Activated CD8-positive, alpha-beta T cell treated with anti-CD3 and anti-CD28 coated beads for 36 hours (primary cell): ENCODE results near the gene SNX10. TPM values are rescaled to one million over a fixed set of nuclear protein-coding genes. Genes with fewer than 3 reads are reported as not detected.
"Not testable (repeated sequence)": the region's sequence is repeated elsewhere in the genome, so short reads cannot be mapped to it uniquely, and the experiment has no call there.

Experiments
- ATAC-seq: fragments of 200-7000 bp; cut with Tn5 transposase; one replicate; pipeline ENCODE4 v1.10.0; 2021; ENCODE audit warnings: mild to moderate bottlenecking, moderate library complexity
- CTCF ChIA-PET: fragments of 350-600 bp; sonication (Branson Sonifier 250); formaldehyde crosslinking; loops from one replicate; lab custom pipeline; 2021; ENCODE audit warnings: antibody characterized with exemption; lab: Charles Lee
- POLR2A ChIA-PET: fragments of 350-600 bp; sonication (Branson Sonifier 250); formaldehyde crosslinking; loops from one replicate; lab custom pipeline; 2021; ENCODE audit warnings: antibody characterized with exemption; lab: Charles Lee
- DNase-seq: peaks from one replicate; pipeline ENCODE4 v3.0.0-alpha.2; 2020
- H3K27ac Mint-ChIP-seq: one replicate; pipeline ENCODE4 v1.8.0; 2021; ENCODE audit warnings: mild to moderate bottlenecking, mixed read lengths
- H3K27me3 Mint-ChIP-seq: one replicate; pipeline ENCODE4 v1.8.0; 2021; ENCODE audit warnings: mixed read lengths
- H3K36me3 Mint-ChIP-seq: one replicate; pipeline ENCODE4 v1.8.0; 2021; ENCODE audit warnings: low read depth, mixed read lengths
- H3K4me1 Mint-ChIP-seq: one replicate; pipeline ENCODE4 v1.8.0; 2021; ENCODE audit warnings: low read depth, mixed read lengths
- H3K4me3 Mint-ChIP-seq: one replicate; pipeline ENCODE4 v1.8.0; 2021; ENCODE audit warnings: mild to moderate bottlenecking, moderate library complexity, mixed read lengths
- H3K9me3 Mint-ChIP-seq: one replicate; pipeline ENCODE4 v1.8.0; 2021; ENCODE audit warnings: mixed read lengths
- intact Hi-C: fragments of 100-400 bp; cut with micrococcal nuclease; formaldehyde crosslinking; loops from one replicate; pipeline ENCODE4 v1.10.0; 2022
- total RNA-seq, 2 experiments: library from RNA; stranded (reverse); gene quantifications; one replicate each; pipeline ENCODE4 v1.2.3, GENCODE V29; 2021
- TF ChIP-seq, protein P1 (sequence below): fragments of 200-600 bp; IDR thresholded peaks from one replicate; pipeline ENCODE4 v1.8.0; 2022; ENCODE audit warnings: antibody characterized with exemption, mild to moderate bottlenecking

The SNX10 gene
- total RNA-seq, 2 experiments from 2014 or later = 47.8 to 51.1 TPM

DNA sequence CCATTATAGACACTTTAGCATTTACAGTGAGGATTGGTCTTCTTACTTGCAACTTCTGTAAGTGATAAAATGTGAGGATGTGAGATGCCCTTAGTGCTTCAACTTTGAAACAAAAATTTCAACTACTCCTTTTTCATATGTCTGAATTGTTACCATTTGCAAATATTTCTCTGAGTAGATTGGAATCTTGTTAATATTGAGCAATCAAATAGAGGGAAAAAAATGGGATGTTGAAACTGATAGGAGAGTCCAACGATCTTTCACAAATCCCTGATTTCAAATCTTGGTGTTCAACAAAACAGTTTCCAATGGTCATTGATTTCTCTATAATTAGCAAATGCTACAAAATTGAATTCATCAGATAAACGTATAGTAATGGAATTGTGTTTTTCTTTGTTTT, 5.5 kb upstream of the SNX10 start:
- Mint-ChIP-seq H3K27ac (no peak overlapping the region), H3K36me3 (no peaks in the 10 kb centered on the region), H3K9me3 (no peaks in the 10 kb centered on the region), H3K27me3 (no peaks in the 10 kb centered on the region), H3K4me3 (no peak overlapping the region), H3K4me1 (no peaks in the 10 kb centered on the region)
- ATAC-seq (no peak), DNase-seq (no peak)
- CTCF ChIA-PET = interaction anchor here (1.1 to 1.9 kb wide), 3 partner anchors 14 to 130 kb away, joined by 3 to 7 read pairs (median 3); no protein-coding TSS in a partner anchor
- intact Hi-C loops = no loop called here
- POLR2A ChIA-PET = no interaction called here
- TF ChIP-seq, protein P1, sequence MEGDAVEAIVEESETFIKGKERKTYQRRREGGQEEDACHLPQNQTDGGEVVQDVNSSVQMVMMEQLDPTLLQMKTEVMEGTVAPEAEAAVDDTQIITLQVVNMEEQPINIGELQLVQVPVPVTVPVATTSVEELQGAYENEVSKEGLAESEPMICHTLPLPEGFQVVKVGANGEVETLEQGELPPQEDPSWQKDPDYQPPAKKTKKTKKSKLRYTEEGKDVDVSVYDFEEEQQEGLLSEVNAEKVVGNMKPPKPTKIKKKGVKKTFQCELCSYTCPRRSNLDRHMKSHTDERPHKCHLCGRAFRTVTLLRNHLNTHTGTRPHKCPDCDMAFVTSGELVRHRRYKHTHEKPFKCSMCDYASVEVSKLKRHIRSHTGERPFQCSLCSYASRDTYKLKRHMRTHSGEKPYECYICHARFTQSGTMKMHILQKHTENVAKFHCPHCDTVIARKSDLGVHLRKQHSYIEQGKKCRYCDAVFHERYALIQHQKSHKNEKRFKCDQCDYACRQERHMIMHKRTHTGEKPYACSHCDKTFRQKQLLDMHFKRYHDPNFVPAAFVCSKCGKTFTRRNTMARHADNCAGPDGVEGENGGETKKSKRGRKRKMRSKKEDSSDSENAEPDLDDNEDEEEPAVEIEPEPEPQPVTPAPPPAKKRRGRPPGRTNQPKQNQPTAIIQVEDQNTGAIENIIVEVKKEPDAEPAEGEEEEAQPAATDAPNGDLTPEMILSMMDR = no peak

DNA sequence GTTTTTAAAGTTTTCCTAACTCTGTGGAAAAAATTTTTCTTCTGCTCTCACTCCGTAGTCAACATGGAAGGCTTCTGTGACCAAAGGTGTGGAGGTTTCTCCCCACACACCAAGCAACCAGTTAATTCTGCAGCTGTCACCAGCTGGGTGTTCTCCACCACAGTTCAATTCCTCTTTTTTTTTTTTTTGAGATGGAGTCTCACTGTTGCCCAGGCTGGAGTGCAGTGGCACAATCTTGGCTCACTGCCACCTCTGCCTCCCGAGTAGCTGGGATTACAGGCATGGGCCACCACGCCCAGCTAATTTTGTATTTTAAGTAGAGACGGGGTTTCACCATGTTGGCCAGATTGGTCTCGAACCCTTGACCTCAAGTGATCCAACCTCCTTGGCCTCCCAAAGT, 3.5 kb upstream of the SNX10 start:
- H3K4me1 Mint-ChIP-seq, H3K9me3 Mint-ChIP-seq, H3K27ac Mint-ChIP-seq, DNase-seq, H3K4me3 Mint-ChIP-seq, intact Hi-C loops, ATAC-seq, H3K27me3 Mint-ChIP-seq, H3K36me3 Mint-ChIP-seq: not testable (repeated sequence)
- ChIA-PET CTCF (interaction anchor here (2.2 kb wide), 1 partner anchor 77 kb away, joined by 8 read pairs; no protein-coding TSS in a partner anchor), POLR2A (interaction anchor here (0.6 to 1.2 kb wide), 2 partner anchors 85 to 100 kb away, joined by 3 read pairs; no protein-coding TSS in a partner anchor)

GRCh38 chr7:26291251-26291650, 411 bp upstream of the SNX10 start:
- peak overlapping the region; percentile 91 for H3K27ac Mint-ChIP-seq
- peaks cover 23% of the 10 kb centered on the region for H3K36me3 Mint-ChIP-seq
- no peak for DNase-seq
- ChIA-PET CTCF (interaction anchor here (0.8 to 2.8 kb wide), 6 partner anchors 10 to 208 kb away, joined by 3 to 11 read pairs (median 4); no protein-coding TSS in a partner anchor), POLR2A (interaction anchor here (0.8 to 1.8 kb wide), 7 partner anchors 74 to 193 kb away, joined by 3 to 23 read pairs (median 4); partner anchors contain the start of genes CBX3 and HNRNPA2B1)
- H3K9me3 Mint-ChIP-seq = no peaks in the 10 kb centered on the region
- H3K4me1 Mint-ChIP-seq = peaks cover 28% of the 10 kb centered on the region
- intact Hi-C loops = loop anchor here (5.0 kb wide), 1 partner anchor 76 kb away; no protein-coding TSS in a partner anchor
- H3K27me3 Mint-ChIP-seq = no peaks in the 10 kb centered on the region
- H3K4me3 Mint-ChIP-seq = peak overlapping the region; percentile 96
- ATAC-seq = no peak
- TF ChIP-seq, protein P1 = no peak

DNA sequence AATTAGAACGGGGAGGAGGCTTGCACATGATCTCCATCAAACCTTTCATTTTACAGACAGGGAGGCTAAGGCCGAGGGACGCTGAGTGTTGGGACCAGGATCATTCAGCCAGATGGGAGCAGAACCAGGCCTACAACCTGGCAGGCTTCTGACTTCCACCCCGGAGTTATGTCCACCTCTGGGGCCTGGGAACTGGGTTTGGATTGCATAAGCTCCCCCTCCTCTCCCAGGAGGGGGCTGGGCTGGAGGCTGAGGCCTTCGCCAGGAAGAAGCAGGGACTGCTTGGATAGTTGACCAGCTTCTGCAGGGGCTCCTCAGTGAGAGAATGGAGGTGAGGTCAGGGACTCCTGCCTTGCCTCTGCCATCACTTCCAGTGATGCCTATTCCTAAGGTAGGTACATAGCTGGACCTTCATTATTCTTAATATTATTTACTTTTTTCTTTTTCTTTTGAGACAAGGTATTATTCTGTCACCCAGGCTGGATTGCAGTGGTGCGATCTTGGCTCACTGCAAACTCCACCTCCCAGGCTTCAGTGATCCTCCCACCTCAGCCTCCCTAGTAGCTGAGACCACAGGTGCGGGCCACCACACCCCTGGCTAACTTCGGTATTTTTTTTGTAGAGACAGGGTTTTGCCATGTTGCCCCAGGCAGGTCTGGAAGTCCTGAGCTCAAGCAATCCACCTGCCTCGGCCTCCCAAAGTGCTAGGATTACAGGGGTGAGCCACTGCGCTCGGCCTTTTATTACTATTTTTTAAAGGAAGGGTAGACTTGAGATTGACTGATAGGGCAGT, 1.3 kb downstream of the SNX10 start:
- TF ChIP-seq, protein P1 = no peak
- DNase-seq (peak; percentile 23), ATAC-seq (no peak)
- Mint-ChIP-seq H3K4me3 (peak overlapping the region; percentile 96), H3K27ac (peak overlapping the region; percentile 85), H3K9me3 (no peaks in the 10 kb centered on the region), H3K36me3 (peaks cover 23% of the 10 kb centered on the region), H3K4me1 (peaks cover 28% of the 10 kb centered on the region), H3K27me3 (no peaks in the 10 kb centered on the region)
- POLR2A ChIA-PET = interaction anchor here (0.7 to 3.7 kb wide), 5 partner anchors 86 to 141 kb away, joined by 3 to 43 read pairs (median 5); partner anchors contain the start of genes CBX3, HNRNPA2B1 and NFE2L3
- CTCF ChIA-PET = interaction anchor here (1.0 to 2.9 kb wide), 5 partner anchors 8 to 388 kb away, joined by 3 to 12 read pairs (median 4); partner anchors contain the start of gene CBX3
- intact Hi-C loops = loop anchor here (2.0 to 5.0 kb wide), 2 partner anchors 74 to 92 kb away; partner anchors contain the start of genes CBX3 and HNRNPA2B1

DNA sequence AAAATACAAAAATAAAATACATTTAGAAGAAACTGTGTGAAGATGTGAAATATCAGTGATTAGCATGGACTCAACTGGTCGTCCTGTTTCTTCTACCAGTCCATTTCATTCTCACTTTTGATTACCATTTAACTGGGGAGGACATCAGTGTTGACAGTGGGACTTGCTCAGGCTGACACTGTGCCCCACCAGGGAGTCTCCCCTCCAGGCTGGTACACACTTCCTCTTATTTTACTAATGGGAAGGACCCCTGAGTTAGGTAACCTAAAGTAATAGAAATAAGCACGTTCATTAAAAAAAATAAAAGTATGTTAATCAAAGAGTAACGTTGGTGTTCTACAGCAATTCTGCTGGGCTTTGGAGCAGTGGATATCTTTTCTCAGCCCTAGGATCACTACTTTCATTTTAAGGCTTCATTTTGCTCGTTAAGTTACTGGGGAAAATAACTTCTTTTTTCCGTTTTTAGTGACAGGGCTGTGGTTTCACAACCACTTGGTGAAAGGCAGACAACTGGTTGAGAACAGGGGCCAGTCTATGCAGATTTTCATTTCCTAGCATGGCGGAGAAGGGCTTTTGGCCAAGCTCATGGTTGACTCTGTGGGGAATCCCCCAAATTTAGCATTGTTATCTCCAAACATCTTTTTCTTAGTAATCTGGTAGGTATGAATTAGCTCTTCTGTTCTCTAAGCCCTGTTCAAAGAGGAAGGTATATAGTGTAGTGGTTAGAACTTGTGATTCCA, 2.1 kb downstream of the SNX10 start:
- ChIA-PET POLR2A (interaction anchor here (0.6 to 3.7 kb wide), 7 partner anchors 10 to 142 kb away, joined by 3 to 43 read pairs (median 5); partner anchors contain the start of genes CBX3, HNRNPA2B1 and NFE2L3), CTCF (interaction anchor here (0.6 to 2.9 kb wide), 13 partner anchors 9 to 399 kb away, joined by 3 to 12 read pairs (median 4); partner anchors contain the start of gene CBX3)
- H3K36me3 Mint-ChIP-seq = peaks cover 25% of the 10 kb centered on the region
- TF ChIP-seq, protein P1 = no peak
- intact Hi-C loops = loop anchor here (2.0 to 5.0 kb wide), 3 partner anchors 15 to 93 kb away; partner anchors contain the start of genes CBX3 and HNRNPA2B1
- ATAC-seq (peak; percentile 84), DNase-seq (peak; percentile 85)
- peak overlapping the region; percentile 96 for H3K4me3 Mint-ChIP-seq
- peak overlapping the region; percentile 85 for H3K27ac Mint-ChIP-seq
- no peaks in the 10 kb centered on the region for H3K27me3 Mint-ChIP-seq
- H3K4me1 Mint-ChIP-seq = peaks cover 28% of the 10 kb centered on the region
- no peaks in the 10 kb centered on the region for H3K9me3 Mint-ChIP-seq
